ENCODE measurements around the gene MMAA. TPM values are rescaled to one million over a fixed set of nuclear protein-coding genes. Genes with fewer than 3 reads are reported as not detected.

MMAA gene
- polyA plus RNA-seq, 1 donor from 2014 or later = 7.9 TPM

DNA sequence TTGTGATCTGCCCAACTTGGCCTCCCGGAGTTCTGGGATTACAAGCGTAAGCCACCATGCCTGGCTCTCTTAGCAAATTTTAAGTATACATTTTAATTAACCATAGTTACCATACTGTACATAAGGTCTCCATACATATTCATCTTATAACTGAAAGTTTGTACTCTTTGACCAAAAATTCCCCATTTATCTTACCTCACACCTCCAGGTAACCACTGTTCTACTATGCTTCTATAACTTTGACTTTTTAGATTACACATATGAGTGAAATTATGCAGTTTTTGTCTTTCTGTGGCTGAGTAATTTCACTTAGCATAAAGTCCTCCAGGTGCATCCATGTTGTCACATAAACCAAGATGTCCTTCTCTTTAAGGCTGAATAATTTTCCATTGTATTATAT is 78.1 kb downstream of the MMAA start:
- Histone ChIP-seq H3K27ac (ENCODE audit: low read length) (no peak overlapping the region), H3K9ac (ENCODE audit: low read length) (no peak overlapping the region), H3K9me3 (ENCODE audit: low read length) (no peaks in the 10 kb centered on the region), H3K27me3 (ENCODE audit: insufficient read depth, low read depth, low read length) (no peaks in the 10 kb centered on the region), H3K4me2 (ENCODE audit: low read length) (no peak overlapping the region), H3K9me2 (ENCODE audit: insufficient read depth, low read length) (no peaks in the 10 kb centered on the region), H3F3A (ENCODE audit: insufficient read depth, low read length, poor library complexity, severe bottlenecking) (no peaks in the 10 kb centered on the region), H3K4me3 (ENCODE audit: low read length) (no peak overlapping the region), H3K36me3 (ENCODE audit: insufficient read depth, low read length) (no peaks in the 10 kb centered on the region), H3K79me2 (replicated peaks; ENCODE audit: insufficient read depth, low read length) (no peaks in the 10 kb centered on the region), H2AFZ (ENCODE audit: low read depth, low read length) (no peak overlapping the region), H4K20me1 (ENCODE audit: insufficient read depth) (no peaks in the 10 kb centered on the region)
- TF ChIP-seq MXI1 (conservative IDR thresholded peaks at IDR 0.05; ENCODE audit: poor library complexity, severe bottlenecking) (no peak), TAF1 (IDR thresholded peaks at IDR 0.05; ENCODE audit: low read depth) (no peak), SMC3 (conservative IDR thresholded peaks at IDR 0.05; ENCODE audit: poor library complexity) (no peak), EZH2 (IDR thresholded peaks at IDR 0.05; ENCODE audit: borderline replicate concordance, insufficient read depth, low read length, poor library complexity, severe bottlenecking) (no peak), RAD21 (conservative IDR thresholded peaks at IDR 0.05) (no peak), EP300 (conservative IDR thresholded peaks at IDR 0.05; ENCODE audit: poor library complexity, severe bottlenecking) (no peak)
- TF ChIP-seq, protein P1, sequence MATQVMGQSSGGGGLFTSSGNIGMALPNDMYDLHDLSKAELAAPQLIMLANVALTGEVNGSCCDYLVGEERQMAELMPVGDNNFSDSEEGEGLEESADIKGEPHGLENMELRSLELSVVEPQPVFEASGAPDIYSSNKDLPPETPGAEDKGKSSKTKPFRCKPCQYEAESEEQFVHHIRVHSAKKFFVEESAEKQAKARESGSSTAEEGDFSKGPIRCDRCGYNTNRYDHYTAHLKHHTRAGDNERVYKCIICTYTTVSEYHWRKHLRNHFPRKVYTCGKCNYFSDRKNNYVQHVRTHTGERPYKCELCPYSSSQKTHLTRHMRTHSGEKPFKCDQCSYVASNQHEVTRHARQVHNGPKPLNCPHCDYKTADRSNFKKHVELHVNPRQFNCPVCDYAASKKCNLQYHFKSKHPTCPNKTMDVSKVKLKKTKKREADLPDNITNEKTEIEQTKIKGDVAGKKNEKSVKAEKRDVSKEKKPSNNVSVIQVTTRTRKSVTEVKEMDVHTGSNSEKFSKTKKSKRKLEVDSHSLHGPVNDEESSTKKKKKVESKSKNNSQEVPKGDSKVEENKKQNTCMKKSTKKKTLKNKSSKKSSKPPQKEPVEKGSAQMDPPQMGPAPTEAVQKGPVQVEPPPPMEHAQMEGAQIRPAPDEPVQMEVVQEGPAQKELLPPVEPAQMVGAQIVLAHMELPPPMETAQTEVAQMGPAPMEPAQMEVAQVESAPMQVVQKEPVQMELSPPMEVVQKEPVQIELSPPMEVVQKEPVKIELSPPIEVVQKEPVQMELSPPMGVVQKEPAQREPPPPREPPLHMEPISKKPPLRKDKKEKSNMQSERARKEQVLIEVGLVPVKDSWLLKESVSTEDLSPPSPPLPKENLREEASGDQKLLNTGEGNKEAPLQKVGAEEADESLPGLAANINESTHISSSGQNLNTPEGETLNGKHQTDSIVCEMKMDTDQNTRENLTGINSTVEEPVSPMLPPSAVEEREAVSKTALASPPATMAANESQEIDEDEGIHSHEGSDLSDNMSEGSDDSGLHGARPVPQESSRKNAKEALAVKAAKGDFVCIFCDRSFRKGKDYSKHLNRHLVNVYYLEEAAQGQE (IDR thresholded peaks at IDR 0.05; ENCODE audit: borderline replicate concordance) = no peak
- TF ChIP-seq, protein P2, sequence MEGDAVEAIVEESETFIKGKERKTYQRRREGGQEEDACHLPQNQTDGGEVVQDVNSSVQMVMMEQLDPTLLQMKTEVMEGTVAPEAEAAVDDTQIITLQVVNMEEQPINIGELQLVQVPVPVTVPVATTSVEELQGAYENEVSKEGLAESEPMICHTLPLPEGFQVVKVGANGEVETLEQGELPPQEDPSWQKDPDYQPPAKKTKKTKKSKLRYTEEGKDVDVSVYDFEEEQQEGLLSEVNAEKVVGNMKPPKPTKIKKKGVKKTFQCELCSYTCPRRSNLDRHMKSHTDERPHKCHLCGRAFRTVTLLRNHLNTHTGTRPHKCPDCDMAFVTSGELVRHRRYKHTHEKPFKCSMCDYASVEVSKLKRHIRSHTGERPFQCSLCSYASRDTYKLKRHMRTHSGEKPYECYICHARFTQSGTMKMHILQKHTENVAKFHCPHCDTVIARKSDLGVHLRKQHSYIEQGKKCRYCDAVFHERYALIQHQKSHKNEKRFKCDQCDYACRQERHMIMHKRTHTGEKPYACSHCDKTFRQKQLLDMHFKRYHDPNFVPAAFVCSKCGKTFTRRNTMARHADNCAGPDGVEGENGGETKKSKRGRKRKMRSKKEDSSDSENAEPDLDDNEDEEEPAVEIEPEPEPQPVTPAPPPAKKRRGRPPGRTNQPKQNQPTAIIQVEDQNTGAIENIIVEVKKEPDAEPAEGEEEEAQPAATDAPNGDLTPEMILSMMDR (IDR thresholded peaks at IDR 0.05; ENCODE audit: poor library complexity, severe bottlenecking) = no peak

DNA sequence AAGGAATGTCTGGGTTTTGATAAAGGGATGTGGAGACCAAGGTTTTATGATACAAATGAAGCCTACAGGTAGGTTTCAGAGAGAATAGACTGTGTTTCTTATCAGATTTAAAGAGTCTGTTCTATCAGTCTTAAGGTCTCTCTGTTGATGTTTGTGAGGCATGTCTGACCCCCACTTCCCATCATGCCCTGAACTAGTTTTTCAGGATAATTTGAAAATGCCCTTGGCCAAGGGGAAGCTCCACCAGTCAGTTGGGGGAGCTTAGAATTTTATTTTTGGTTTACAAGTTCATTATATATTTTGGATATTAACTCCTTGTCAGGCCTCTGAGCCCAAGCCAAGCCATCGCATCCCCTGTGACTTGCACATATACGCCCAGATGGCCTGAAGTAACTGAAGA is 79.3 kb downstream of the MMAA start:
- H3K9ac ChIP-seq (ENCODE audit: low read length) = no peak overlapping the region
- no peak overlapping the region for H3K4me2 ChIP-seq (ENCODE audit: low read length)
- H3K36me3 ChIP-seq (ENCODE audit: insufficient read depth, low read length) = no peaks in the 10 kb centered on the region
- H3K27me3 ChIP-seq (ENCODE audit: insufficient read depth, low read depth, low read length) = no peaks in the 10 kb centered on the region
- H4K20me1 ChIP-seq (ENCODE audit: insufficient read depth) = no peaks in the 10 kb centered on the region
- H3K27ac ChIP-seq (ENCODE audit: low read length) = no peak overlapping the region
- no peaks in the 10 kb centered on the region for H3F3A ChIP-seq (ENCODE audit: insufficient read depth, low read length, poor library complexity, severe bottlenecking)
- H3K79me2 ChIP-seq (replicated peaks; ENCODE audit: insufficient read depth, low read length) = no peaks in the 10 kb centered on the region
- no peaks in the 10 kb centered on the region for H3K9me2 ChIP-seq (ENCODE audit: insufficient read depth, low read length)
- TF ChIP-seq RAD21 (conservative IDR thresholded peaks at IDR 0.05) = no peak
- no peak for TF ChIP-seq MXI1 (conservative IDR thresholded peaks at IDR 0.05; ENCODE audit: poor library complexity, severe bottlenecking)
- no peak for TF ChIP-seq TAF1 (IDR thresholded peaks at IDR 0.05; ENCODE audit: low read depth)
- no peak for TF ChIP-seq SMC3 (conservative IDR thresholded peaks at IDR 0.05; ENCODE audit: poor library complexity)
- TF ChIP-seq, protein P2 (IDR thresholded peaks at IDR 0.05; ENCODE audit: poor library complexity, severe bottlenecking) = no peak
- no peak for TF ChIP-seq EP300 (conservative IDR thresholded peaks at IDR 0.05; ENCODE audit: poor library complexity, severe bottlenecking)
- TF ChIP-seq, protein P1 (IDR thresholded peaks at IDR 0.05; ENCODE audit: borderline replicate concordance) = no peak
- TF ChIP-seq POLR2AphosphoS5 (IDR thresholded peaks at IDR 0.05) = no peak
- no peak for TF ChIP-seq EZH2 (IDR thresholded peaks at IDR 0.05; ENCODE audit: borderline replicate concordance, insufficient read depth, low read length, poor library complexity, severe bottlenecking)
- no peak overlapping the region for H3K4me3 ChIP-seq (ENCODE audit: low read length)
- no peaks in the 10 kb centered on the region for H3K9me3 ChIP-seq (ENCODE audit: low read length)
- H2AFZ ChIP-seq (ENCODE audit: low read depth, low read length) = no peak overlapping the region

Measured in neural cell (in vitro differentiated cells).